VCaP (cell line): ENCODE measurements around the gene UGT1A9.
"Not testable (repeated sequence)": the region's sequence is repeated elsewhere in the genome, so short reads cannot be mapped to it uniquely, and the experiment has no call there.

Experiments used
- H3K27ac ChIP-seq: fragments of 450-650 bp; 2 replicates; pipeline ENCODE4 v1.5.1; 2017
- TF ChIP-seq, protein P1 (sequence below): fragments of 450-650 bp; conservative IDR thresholded peaks from 2 replicates; pipeline ENCODE4 v1.5.1; 2017; ENCODE audit warnings: mild to moderate bottlenecking, moderate library complexity

Gene UGT1A9

DNA sequence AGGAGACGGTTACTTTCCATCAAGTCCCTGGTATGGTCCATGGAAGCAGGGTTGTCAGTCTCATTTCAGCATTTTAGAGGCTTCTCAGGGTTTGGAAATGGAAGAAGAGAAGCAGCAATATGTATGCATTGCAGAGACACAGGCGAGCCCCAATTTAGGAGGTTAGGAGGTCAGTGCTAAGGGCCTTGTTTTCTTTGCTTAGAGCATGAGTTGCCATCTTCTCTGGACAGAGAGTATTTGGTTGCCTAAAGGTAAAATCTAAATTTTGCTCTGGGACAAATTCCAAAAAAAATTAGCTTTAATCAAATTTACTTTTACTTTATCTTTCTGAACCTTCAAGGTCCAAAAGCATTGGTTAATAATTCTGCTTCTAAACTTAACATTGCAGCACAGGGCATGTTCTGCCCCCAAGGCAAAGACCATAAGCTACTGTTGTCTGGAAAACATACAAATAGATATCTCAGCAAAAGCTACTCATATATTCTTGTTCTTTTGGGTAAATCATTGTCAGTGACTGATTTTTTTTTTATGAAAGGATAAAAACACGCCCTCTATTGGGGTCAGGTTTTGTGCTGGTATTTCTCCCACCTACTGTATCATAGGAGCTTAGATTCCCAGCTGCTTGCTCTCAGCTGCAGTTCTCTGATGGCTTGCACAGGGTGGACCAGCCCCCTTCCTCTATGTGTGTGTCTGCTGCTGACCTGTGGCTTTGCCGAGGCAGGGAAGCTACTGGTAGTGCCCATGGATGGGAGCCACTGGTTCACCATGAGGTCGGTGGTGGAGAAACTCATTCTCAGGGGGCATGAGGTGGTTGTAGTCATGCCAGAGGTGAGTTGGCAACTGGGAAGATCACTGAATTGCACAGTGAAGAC is at the start of gene UGT1A9:
Gene UGT1A9 (plus strand): TSS at position 609 of the 872 bp plus-strand sequence. CDS start 37 bp downstream, at position 646.
- H3K27ac ChIP-seq, result no peak within 1 kb of the TSS
- TF ChIP-seq, protein P1, sequence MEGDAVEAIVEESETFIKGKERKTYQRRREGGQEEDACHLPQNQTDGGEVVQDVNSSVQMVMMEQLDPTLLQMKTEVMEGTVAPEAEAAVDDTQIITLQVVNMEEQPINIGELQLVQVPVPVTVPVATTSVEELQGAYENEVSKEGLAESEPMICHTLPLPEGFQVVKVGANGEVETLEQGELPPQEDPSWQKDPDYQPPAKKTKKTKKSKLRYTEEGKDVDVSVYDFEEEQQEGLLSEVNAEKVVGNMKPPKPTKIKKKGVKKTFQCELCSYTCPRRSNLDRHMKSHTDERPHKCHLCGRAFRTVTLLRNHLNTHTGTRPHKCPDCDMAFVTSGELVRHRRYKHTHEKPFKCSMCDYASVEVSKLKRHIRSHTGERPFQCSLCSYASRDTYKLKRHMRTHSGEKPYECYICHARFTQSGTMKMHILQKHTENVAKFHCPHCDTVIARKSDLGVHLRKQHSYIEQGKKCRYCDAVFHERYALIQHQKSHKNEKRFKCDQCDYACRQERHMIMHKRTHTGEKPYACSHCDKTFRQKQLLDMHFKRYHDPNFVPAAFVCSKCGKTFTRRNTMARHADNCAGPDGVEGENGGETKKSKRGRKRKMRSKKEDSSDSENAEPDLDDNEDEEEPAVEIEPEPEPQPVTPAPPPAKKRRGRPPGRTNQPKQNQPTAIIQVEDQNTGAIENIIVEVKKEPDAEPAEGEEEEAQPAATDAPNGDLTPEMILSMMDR, result no peak

DNA sequence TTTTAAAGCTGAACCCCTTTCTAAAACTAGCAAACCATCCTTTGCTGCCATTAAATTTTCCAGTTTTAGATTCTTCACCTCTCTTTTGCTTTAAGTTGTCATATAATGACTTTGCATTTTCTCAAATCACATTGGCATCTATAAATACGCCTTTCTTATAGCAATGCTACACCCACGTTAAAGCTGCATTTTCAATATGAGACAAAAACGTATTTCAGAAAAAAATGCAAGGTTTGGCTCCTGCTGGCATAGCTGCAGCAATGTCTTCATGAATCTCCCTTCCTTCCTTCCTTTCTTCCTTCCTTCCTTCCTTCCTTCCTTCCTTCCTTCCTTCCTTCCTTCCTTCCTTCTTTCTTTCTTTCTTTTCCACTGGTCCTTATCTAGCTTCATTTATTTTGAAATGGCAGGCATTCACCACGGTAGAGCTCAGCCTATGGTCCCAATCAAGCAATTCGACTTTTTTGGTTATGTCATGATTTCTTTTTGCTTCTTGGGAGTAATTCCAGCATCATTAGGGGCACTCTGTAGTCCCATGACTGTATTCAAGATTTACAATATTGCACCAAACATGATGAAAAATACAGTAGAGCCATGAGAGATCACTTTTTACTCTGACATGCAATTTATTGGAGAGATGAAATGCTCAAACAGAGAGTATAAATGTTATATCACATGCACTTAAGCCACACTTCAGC is 44.2 kb upstream of the UGT1A9 start:
- no peak overlapping the region for H3K27ac ChIP-seq
- TF ChIP-seq, protein P1, result no peak

DNA sequence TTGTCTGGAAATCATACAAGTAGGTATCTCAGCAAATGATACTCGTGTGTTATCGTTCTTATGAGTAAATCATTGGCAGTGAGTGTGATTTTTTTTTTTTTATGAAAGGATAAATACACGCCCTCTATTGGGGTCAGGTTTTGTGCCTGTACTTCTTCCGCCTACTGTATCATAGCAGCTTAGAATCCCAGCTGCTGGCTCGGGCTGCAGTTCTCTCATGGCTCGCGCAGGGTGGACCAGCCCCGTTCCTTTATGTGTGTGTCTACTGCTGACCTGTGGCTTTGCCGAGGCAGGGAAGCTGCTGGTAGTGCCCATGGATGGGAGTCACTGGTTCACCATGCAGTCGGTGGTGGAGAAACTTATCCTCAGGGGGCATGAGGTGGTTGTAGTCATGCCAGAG is 35.4 kb upstream of the UGT1A9 start, which contains the start of gene UGT1A10:
Gene UGT1A10 (plus strand): TSS at position 143 of the 400 bp plus-strand sequence. CDS start 75 bp downstream, at position 218.
- H3K27ac ChIP-seq, result not testable (repeated sequence)

DNA sequence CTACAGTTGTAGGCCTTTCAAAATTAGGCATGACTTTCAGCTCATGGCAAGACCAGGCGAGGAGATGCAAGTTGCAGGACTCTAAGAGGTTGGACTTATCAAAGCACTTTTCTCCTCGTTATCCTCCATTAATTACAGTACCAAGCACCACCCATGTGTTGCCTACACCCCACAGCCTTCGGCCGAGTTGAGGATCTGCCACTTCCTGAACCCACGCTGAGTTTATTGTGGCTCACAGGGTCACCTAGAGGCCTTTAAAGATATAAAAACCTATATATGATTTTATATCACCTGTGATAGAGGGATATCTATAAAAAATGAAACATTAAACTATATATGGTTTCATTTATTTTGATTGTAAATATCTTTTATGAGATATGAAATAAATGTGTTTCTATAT is 32.9 kb upstream of the UGT1A9 start:
- TF ChIP-seq, protein P1, result no peak
- no peak overlapping the region for H3K27ac ChIP-seq

DNA sequence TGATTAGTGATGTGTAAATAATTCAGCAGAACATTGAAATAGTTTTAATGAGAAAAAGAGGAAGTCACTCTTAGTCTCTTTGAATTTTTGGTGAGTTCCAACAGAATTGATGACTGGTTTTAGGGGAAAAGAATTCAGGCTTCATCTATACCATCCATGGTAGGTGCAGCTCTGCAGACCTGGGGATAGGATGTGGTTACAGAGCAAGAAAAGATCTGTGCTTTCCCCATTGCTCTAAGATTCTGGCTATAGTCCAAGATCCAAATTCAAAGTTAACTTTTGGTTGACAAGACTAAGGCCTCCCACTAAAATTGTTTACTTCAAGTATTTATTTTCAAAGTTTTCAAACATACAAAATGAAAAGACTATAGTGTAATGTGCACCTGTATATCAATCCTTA is 31.8 kb upstream of the UGT1A9 start:
- TF ChIP-seq, protein P1, result no peak
- H3K27ac ChIP-seq, result no peak overlapping the region

DNA sequence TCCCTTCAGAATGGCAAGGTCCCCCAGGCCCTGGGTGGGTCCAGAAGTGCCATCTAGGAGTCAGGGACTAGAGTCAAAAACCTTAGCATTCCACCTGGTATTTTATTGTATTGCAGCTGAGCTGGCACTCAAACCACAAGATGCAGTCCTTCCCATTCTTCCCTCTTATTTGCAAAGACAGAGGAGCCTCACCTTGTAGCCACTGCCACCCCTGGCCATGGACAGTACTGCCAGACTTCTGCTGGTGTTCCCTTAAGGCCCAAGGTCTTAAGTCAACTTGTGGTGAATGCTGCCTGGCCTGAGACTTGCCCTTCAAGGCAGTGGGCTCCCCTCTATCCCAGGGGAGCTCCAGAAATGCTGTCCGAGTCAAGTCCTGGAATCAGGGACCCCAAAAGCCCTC is 28.6 kb upstream of the UGT1A9 start:
- H3K27ac ChIP-seq, result no peak overlapping the region
- TF ChIP-seq, protein P1, result no peak

DNA sequence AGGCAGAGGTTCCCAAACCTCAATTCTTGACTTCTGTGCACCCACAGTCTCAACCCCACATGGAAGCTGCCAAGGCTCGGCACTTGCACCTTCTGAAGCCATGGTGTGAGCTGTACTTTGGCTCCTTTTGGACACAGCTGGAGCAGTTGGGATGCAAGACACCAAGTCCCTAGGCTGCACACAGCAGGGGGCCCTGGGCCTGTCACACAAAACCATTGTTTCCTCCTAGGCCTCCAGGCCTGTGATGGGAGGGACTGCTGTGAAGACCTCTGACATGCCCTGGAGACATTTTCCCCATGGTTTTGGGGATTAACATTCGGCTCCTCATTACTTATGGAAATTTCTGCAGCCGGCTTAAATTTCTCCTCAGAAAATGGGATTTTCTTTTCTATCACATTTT is 25.7 kb upstream of the UGT1A9 start:
- H3K27ac ChIP-seq, result not testable (repeated sequence)

DNA sequence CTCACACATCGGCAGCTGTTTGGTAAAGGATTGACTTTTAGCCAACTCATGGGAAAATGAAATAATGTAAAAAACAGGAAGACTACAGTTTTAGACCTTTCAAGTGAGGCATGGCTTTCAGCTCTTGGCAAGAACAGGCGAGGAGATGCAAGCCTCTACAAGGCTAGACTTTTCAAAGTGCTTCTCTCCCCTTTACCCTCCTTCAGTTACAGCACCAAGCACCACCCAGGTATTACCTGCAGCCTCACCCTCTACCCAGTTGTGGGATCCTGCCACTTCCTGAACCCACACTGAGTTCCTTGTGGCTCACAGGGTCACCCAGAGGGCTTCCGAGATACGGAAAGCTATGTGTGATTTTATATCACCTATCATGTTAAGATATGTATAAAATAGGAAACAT is 20.7 kb upstream of the UGT1A9 start:
- no peak overlapping the region for H3K27ac ChIP-seq
- TF ChIP-seq, protein P1, result no peak
